T-cell (primary cell): ENCODE data around the gene NCAM2. TPM values are rescaled to one million over a fixed set of nuclear protein-coding genes. Genes with fewer than 3 reads are reported as not detected.

Source experiments
- ATAC-seq, 4 experiments: fragments of 200-7000 bp in 3 of 4; fragments of 150-1000 bp in 1 of 4; cut with Tn5 transposase; replicated peaks in 1 of 4; 1 replicate in 3 of 4; 2 replicates in 1 of 4; pipeline ENCODE4 v1.10.0; 2021; ENCODE audit warnings: moderate library complexity in 3 of 4, mild to moderate bottlenecking in 2 of 4, moderate number of reproducible peaks in 1 of 4
- CTCF ChIA-PET, 2 donors: fragments of 300-600 bp; sonication (Branson Sonifier 250); formaldehyde crosslinking; loops; one replicate each; lab custom pipeline; 2022; ENCODE audit warnings: antibody characterized with exemption in 2 of 2; lab: Charles Lee
- POLR2A ChIA-PET, 2 donors: fragments of 300-600 bp; sonication (Branson Sonifier 250); formaldehyde crosslinking; loops; one replicate each; lab custom pipeline; 2022; ENCODE audit warnings: antibody characterized with exemption in 2 of 2; lab: Charles Lee
- DNase-seq, 35 experiments: peaks; one replicate each; pipeline versions ENCODE4 v3.0.0 to v3.0.0-alpha.2; 2013 to 2023
- H3K27ac ChIP-seq: one replicate; pipeline ENCODE4 v1.5.1; 2013; ENCODE audit warnings: low read length
- H3K27me3 ChIP-seq, 2 experiments: replicated peaks in 1 of 2; 1 replicate in 1 of 2; 2 replicates in 1 of 2; pipeline versions ENCODE4 v1.6.1 to v1.7.0; 2013; ENCODE audit warnings: low read length in 1 of 2, mixed read lengths in 1 of 2; ENCODE audit not compliant: control insufficient read depth in 2 of 2, insufficient read depth in 2 of 2; ENCODE audit errors: extremely low read depth in 1 of 2
- H3K36me3 ChIP-seq, 2 donors: 1 replicate in 1 of 2; 2 replicates in 1 of 2; pipeline versions ENCODE4 v1.6.1 to v1.7.0; 2013; ENCODE audit warnings: low read length in 1 of 2; ENCODE audit not compliant: control insufficient read depth in 2 of 2, insufficient read depth in 1 of 2; ENCODE audit errors: extremely low read depth in 1 of 2
- H3K4me1 ChIP-seq, 2 experiments: 1 replicate in 1 of 2; 2 replicates in 1 of 2; pipeline versions ENCODE4 v1.6.1 to v1.7.0; 2013; ENCODE audit warnings: low read length in 2 of 2, mixed read lengths in 1 of 2; ENCODE audit not compliant: insufficient read depth in 2 of 2, control insufficient read depth in 1 of 2; ENCODE audit errors: extremely low read depth in 1 of 2
- H3K4me3 ChIP-seq, 2 donors: 1 replicate in 1 of 2; 2 replicates in 1 of 2; pipeline versions ENCODE4 v1.5.1 to v1.7.0; 2013; ENCODE audit warnings: mild to moderate bottlenecking in 2 of 2, low read length in 1 of 2, moderate library complexity in 1 of 2; ENCODE audit not compliant: control insufficient read depth in 1 of 2; ENCODE audit errors: extremely low read depth in 1 of 2
- H3K9me3 ChIP-seq: 2 replicates; pipeline ENCODE4 v1.7.0; 2013
- H3K27ac Mint-ChIP-seq, 2 donors: one replicate each; pipeline ENCODE4 v1.8.0; 2020 to 2021; ENCODE audit warnings: mild to moderate bottlenecking in 2 of 2, mixed read lengths in 2 of 2
- H3K27me3 Mint-ChIP-seq, 2 donors: one replicate each; pipeline ENCODE4 v1.8.0; 2021 to 2022; ENCODE audit warnings: mixed read lengths in 2 of 2
- H3K36me3 Mint-ChIP-seq: one replicate; pipeline ENCODE4 v1.8.0; 2021; ENCODE audit warnings: mixed read lengths
- H3K4me1 Mint-ChIP-seq, 3 donors: one replicate each; pipeline ENCODE4 v1.8.0; 2020 to 2022; ENCODE audit warnings: mixed read lengths in 3 of 3, mild to moderate bottlenecking in 1 of 3
- H3K4me3 Mint-ChIP-seq, 3 donors: one replicate each; pipeline ENCODE4 v1.8.0; 2020 to 2022; ENCODE audit warnings: mild to moderate bottlenecking in 3 of 3, mixed read lengths in 3 of 3, moderate library complexity in 3 of 3
- H3K9me3 Mint-ChIP-seq, 3 donors: one replicate each; pipeline ENCODE4 v1.8.0; 2020 to 2022; ENCODE audit warnings: mixed read lengths in 3 of 3
- WGBS: methylation state at CpG from one replicate; pipeline ENCODE4 v1.1.5; 2013; ENCODE audit warnings: missing lambda C conversion rate; ENCODE audit not compliant: insufficient coverage; 5-methylcytosine and 5-hydroxymethylcytosine counted together
- total RNA-seq, 35 experiments: library from RNA in 6 of 35; stranded (reverse) in 6 of 35; fragments of 120-200 nt in 1 of 35; gene quantifications; one replicate each; pipeline versions ENCODE4 v1.2.1 to v1.2.4 and lab custom pipeline; 2013 to 2026

NCAM2 gene
- total RNA-seq, 5 donors from 2014 or later (not counting 1 experiment from before 2014, with no cell fraction given): 0.41 to 0.46 TPM; not detected in 3

DNA sequence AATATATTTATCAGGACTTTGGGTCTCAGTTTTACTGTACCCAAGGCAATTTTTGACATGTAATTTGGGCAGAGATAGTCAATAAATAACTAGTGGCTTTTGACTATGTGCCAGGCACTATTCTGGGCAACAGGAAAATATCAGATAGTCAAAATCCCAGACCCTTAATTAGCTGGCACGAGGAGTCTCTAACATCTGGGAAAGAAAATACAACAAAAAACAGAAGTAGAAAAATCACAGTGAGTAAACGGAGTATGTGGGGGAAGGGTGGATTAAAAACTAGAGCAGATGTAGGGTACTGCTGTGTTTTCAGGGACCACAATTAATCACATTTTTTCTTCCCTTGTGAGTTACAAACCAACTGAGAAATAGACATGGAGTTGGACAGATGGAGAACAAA is 217.8 kb downstream of the NCAM2 start:
- WGBS: no CpG with 5 or more reads among the region's 2 CpGs
- no peak for DNase-seq

DNA sequence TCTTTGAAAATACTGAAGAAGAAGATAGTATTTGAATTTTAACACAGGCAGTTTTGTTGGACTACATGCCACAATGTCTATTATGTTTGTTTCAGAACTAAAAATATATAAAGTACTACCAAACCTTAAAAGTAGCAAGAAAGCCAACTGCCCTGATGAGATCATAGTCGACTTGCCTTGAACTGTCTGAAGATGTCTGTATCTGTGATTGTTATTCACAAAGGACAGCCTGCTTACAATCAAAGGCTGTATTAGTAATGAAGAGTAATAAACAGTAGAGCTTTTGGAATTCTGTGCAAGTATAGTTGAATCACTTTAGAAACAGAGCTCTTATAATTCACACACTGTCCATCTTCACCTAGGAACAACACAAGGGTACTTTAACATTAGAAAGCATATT is 228.3 kb downstream of the NCAM2 start:
- Mint-ChIP-seq H3K4me3 (no peak overlapping the region), H3K9me3 (peaks cover 0 to 15% (median 5%) of the 10 kb centered on the region in 3 donors), H3K36me3 (no peaks in the 10 kb centered on the region), H3K27me3 (no peaks in the 10 kb centered on the region), H3K27ac (no peak overlapping the region), H3K4me1 (no peaks in the 10 kb centered on the region)
- ATAC-seq (no peak), DNase-seq (no peak)
- no peak overlapping the region for H3K27ac ChIP-seq
- ChIA-PET POLR2A (no interaction called here), CTCF (interaction anchor here in 1 of 2 donors (0.6 kb wide), 1 partner anchor 212 kb away, joined by 3 read pairs; no protein-coding TSS in a partner anchor)
- H3K36me3 ChIP-seq: no peaks in the 10 kb centered on the region
- no peak overlapping the region for H3K4me3 ChIP-seq
- H3K4me1 ChIP-seq: no peaks in the 10 kb centered on the region
- no CpG with 5 or more reads among the region's 1 CpG for WGBS
- H3K27me3 ChIP-seq: no peaks in the 10 kb centered on the region
- no peaks in the 10 kb centered on the region for H3K9me3 ChIP-seq

More for the DNA sequence above, 217.8 kb downstream of the NCAM2 start:
- Mint-ChIP-seq H3K4me3 (no peak overlapping the region), H3K4me1 (no peaks in the 10 kb centered on the region), H3K27ac (no peak overlapping the region), H3K27me3 (no peaks in the 10 kb centered on the region), H3K9me3 (peaks cover 1 to 3% (median 2%) of the 10 kb centered on the region in 3 donors), H3K36me3 (no peaks in the 10 kb centered on the region)
- ChIA-PET POLR2A (no interaction called here), CTCF (no interaction called here)
- Histone ChIP-seq H3K9me3 (no peaks in the 10 kb centered on the region), H3K36me3 (no peaks in the 10 kb centered on the region), H3K27ac (no peak overlapping the region), H3K4me1 (no peaks in the 10 kb centered on the region), H3K27me3 (no peaks in the 10 kb centered on the region), H3K4me3 (no peak overlapping the region)
- no peak for ATAC-seq

DNA sequence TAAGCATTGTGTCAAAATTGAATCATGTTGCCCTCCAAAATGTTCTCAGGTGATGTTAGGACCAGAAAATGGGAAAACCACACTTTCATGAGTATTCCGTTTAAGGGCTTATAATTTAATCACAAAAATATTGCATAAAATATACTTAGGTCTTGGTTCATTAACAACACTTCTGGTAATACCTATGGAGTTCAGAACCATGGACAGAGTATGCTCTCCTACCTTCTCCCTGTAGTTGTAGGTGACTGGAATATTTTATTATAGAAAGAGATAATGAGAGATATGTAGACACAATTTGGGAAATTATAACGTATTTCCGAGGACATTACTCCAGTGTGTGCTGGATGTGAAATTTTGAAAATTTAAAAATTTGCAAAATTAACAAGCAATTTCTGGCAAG is 232.5 kb downstream of the NCAM2 start:
- Histone ChIP-seq H3K4me1 (no peaks in the 10 kb centered on the region), H3K9me3 (no peaks in the 10 kb centered on the region), H3K27me3 (no peaks in the 10 kb centered on the region), H3K4me3 (no peak overlapping the region), H3K27ac (no peak overlapping the region), H3K36me3 (no peaks in the 10 kb centered on the region)
- Mint-ChIP-seq H3K4me3 (no peak overlapping the region), H3K9me3 (peaks cover 0 to 5% (median 5%) of the 10 kb centered on the region in 3 donors), H3K36me3 (no peaks in the 10 kb centered on the region), H3K4me1 (no peaks in the 10 kb centered on the region), H3K27me3 (no peaks in the 10 kb centered on the region), H3K27ac (no peak overlapping the region)
- CTCF ChIA-PET: no interaction called here
- ATAC-seq (no peak), DNase-seq (no peak)
- no CpG with 5 or more reads among the region's 3 CpGs for WGBS
- POLR2A ChIA-PET: no interaction called here

DNA sequence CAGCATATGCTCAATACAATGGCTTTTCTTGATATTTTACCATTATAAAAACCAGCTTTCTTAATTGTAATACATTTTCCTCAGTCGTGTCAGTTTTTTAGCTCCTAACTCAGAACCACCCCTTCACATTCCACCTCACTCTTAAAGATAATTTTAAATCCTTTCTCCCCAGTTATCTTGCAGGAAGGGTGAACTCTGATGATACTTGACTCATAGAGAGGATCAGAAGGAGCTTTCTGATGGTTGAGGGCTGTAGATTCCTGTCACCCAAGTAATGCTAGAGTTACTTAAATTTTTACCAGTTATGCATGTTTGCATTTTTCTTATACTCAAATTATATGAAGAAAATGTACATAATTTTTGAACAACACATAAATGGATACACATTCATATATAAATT is 233.7 kb downstream of the NCAM2 start:
- H3K4me3 Mint-ChIP-seq: no peak overlapping the region
- ATAC-seq (no peak), DNase-seq (no peak)
- H3K9me3 Mint-ChIP-seq: peaks cover 0 to 5% (median 0%) of the 10 kb centered on the region in 3 donors
- no peaks in the 10 kb centered on the region for H3K27me3 Mint-ChIP-seq
- no peaks in the 10 kb centered on the region for H3K27me3 ChIP-seq
- H3K27ac ChIP-seq: no peak overlapping the region
- H3K27ac Mint-ChIP-seq: no peak overlapping the region
- H3K4me3 ChIP-seq: no peak overlapping the region
- H3K36me3 Mint-ChIP-seq: no peaks in the 10 kb centered on the region
- no peaks in the 10 kb centered on the region for H3K4me1 Mint-ChIP-seq
- ChIA-PET POLR2A (no interaction called here), CTCF (no interaction called here)
- no peaks in the 10 kb centered on the region for H3K9me3 ChIP-seq
- WGBS: no CpG with 5 or more reads among the region's 1 CpG
- no peaks in the 10 kb centered on the region for H3K4me1 ChIP-seq
- no peaks in the 10 kb centered on the region for H3K36me3 ChIP-seq

DNA sequence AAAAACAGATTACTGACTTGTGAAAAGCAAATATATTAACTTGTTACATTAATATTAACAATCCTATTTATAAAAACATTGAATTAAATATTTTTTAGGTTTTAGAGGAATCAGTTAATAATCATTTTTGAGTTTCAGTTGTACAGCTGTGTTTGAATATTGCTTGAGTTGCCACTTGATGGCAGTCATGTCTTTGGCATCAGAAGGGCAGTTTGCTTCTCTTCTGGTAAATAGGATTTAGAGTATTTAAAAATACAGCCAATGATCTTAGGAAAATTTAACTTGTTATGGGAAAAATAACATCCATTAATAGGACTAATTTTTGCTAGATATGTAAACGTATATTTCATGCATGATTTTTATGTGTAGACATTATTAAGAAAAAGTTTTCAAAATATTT is 234.1 kb downstream of the NCAM2 start:
- Mint-ChIP-seq H3K4me3 (no peak overlapping the region), H3K27me3 (no peaks in the 10 kb centered on the region), H3K27ac (no peak overlapping the region), H3K4me1 (no peaks in the 10 kb centered on the region), H3K9me3 (peaks cover 0 to 5% (median 0%) of the 10 kb centered on the region in 3 donors), H3K36me3 (no peaks in the 10 kb centered on the region)
- DNase-seq: no peak
- H3K27me3 ChIP-seq: no peaks in the 10 kb centered on the region
- POLR2A ChIA-PET: no interaction called here
- H3K36me3 ChIP-seq: no peaks in the 10 kb centered on the region
- ATAC-seq: no peak
- no peaks in the 10 kb centered on the region for H3K9me3 ChIP-seq
- H3K4me1 ChIP-seq: no peaks in the 10 kb centered on the region
- no peak overlapping the region for H3K4me3 ChIP-seq
- CTCF ChIA-PET: no interaction called here
- H3K27ac ChIP-seq: no peak overlapping the region
- no CpG with 5 or more reads among the region's 1 CpG for WGBS

GRCh38 chr21:21233051-21233450 is 234.8 kb downstream of the NCAM2 start:
- no peak overlapping the region for H3K27ac Mint-ChIP-seq
- POLR2A ChIA-PET: no interaction called here
- no peak for ATAC-seq

GRCh38 chr21:21236996-21237395 is 238.8 kb downstream of the NCAM2 start:
- H3K36me3 Mint-ChIP-seq: no peaks in the 10 kb centered on the region
- H3K4me3 Mint-ChIP-seq: no peak overlapping the region
- ATAC-seq: no peak
- no peaks in the 10 kb centered on the region for H3K4me1 Mint-ChIP-seq
- DNase-seq: no peak
- no peaks in the 10 kb centered on the region for H3K27me3 Mint-ChIP-seq
- WGBS: no CpG with 5 or more reads among the region's 3 CpGs
- ChIA-PET CTCF (no interaction called here), POLR2A (no interaction called here)
- H3K36me3 ChIP-seq: no peaks in the 10 kb centered on the region
- no peak overlapping the region for H3K27ac ChIP-seq
- no peak overlapping the region for H3K4me3 ChIP-seq
- H3K27me3 ChIP-seq: no peaks in the 10 kb centered on the region
- no peaks in the 10 kb centered on the region for H3K9me3 ChIP-seq
- H3K27ac Mint-ChIP-seq: no peak overlapping the region
- H3K9me3 Mint-ChIP-seq: no peaks in the 10 kb centered on the region
- H3K4me1 ChIP-seq: no peaks in the 10 kb centered on the region

More at GRCh38 chr21:21233051-21233450, 234.8 kb downstream of the NCAM2 start:
- H3K4me3 Mint-ChIP-seq: no peak overlapping the region
- Histone ChIP-seq H3K9me3 (no peaks in the 10 kb centered on the region), H3K4me3 (no peak overlapping the region), H3K27me3 (no peaks in the 10 kb centered on the region), H3K27ac (no peak overlapping the region), H3K4me1 (no peaks in the 10 kb centered on the region), H3K36me3 (no peaks in the 10 kb centered on the region)
- H3K27me3 Mint-ChIP-seq: no peaks in the 10 kb centered on the region
- CTCF ChIA-PET: no interaction called here
- peaks cover 0 to 5% (median 0%) of the 10 kb centered on the region in 3 donors for H3K9me3 Mint-ChIP-seq
- no peaks in the 10 kb centered on the region for H3K36me3 Mint-ChIP-seq
- no peak for DNase-seq
- no peaks in the 10 kb centered on the region for H3K4me1 Mint-ChIP-seq
